Parathyroid adenoma (tissue), 2 donors: ENCODE data around the gene CCNB2.
"Not testable (repeated sequence)": the region's sequence is repeated elsewhere in the genome, so short reads cannot be mapped to it uniquely, and the experiment has no call there.

Experiments
- H2AFZ ChIP-seq: fragments of 300-600 bp; sonication (generic); one replicate; pipeline ENCODE4 v1.7.0; 2017; ENCODE audit warnings: antibody characterized with exemption, mild to moderate bottlenecking
- H3K27ac ChIP-seq: fragments of 300-600 bp; sonication (generic); one replicate; pipeline ENCODE4 v1.7.0; 2017
- H3K27me3 ChIP-seq: fragments of 300-600 bp; sonication (generic); one replicate; pipeline ENCODE4 v1.7.0; 2017; ENCODE audit warnings: low read length; ENCODE audit not compliant: control insufficient read depth, insufficient read depth
- H3K36me3 ChIP-seq: fragments of 300-600 bp; sonication (generic); one replicate; pipeline ENCODE4 v1.7.0; 2017; ENCODE audit warnings: low read length; ENCODE audit not compliant: control insufficient read depth, insufficient read depth
- H3K4me1 ChIP-seq: fragments of 300-600 bp; sonication (generic); one replicate; pipeline ENCODE4 v1.7.0; 2017; ENCODE audit warnings: control low read depth
- H3K4me2 ChIP-seq: fragments of 300-600 bp; sonication (generic); one replicate; pipeline ENCODE4 v1.7.0; 2017; ENCODE audit warnings: low read length
- H3K4me3 ChIP-seq: fragments of 300-600 bp; sonication (generic); one replicate; pipeline ENCODE4 v1.7.0; 2017; ENCODE audit warnings: low read depth, low read length
- H3K79me2 ChIP-seq: fragments of 300-600 bp; sonication (generic); one replicate; pipeline ENCODE4 v1.7.0; 2017; ENCODE audit warnings: control low read depth
- H3K9ac ChIP-seq: fragments of 300-600 bp; sonication (generic); one replicate; pipeline ENCODE4 v1.7.0; 2017; ENCODE audit warnings: mild to moderate bottlenecking
- H3K9me3 ChIP-seq: fragments of 300-600 bp; sonication (generic); one replicate; pipeline ENCODE4 v1.7.0; 2017; ENCODE audit warnings: low read length; ENCODE audit not compliant: control insufficient read depth
- TF ChIP-seq, protein P1 (sequence below): fragments of 300-600 bp; sonication (generic); IDR thresholded peaks from one replicate; pipeline ENCODE4 v1.7.0; 2017; ENCODE audit warnings: antibody characterized with exemption, mild to moderate bottlenecking
- donor health status: primary hyperparathyroidism.

CCNB2 gene

DNA sequence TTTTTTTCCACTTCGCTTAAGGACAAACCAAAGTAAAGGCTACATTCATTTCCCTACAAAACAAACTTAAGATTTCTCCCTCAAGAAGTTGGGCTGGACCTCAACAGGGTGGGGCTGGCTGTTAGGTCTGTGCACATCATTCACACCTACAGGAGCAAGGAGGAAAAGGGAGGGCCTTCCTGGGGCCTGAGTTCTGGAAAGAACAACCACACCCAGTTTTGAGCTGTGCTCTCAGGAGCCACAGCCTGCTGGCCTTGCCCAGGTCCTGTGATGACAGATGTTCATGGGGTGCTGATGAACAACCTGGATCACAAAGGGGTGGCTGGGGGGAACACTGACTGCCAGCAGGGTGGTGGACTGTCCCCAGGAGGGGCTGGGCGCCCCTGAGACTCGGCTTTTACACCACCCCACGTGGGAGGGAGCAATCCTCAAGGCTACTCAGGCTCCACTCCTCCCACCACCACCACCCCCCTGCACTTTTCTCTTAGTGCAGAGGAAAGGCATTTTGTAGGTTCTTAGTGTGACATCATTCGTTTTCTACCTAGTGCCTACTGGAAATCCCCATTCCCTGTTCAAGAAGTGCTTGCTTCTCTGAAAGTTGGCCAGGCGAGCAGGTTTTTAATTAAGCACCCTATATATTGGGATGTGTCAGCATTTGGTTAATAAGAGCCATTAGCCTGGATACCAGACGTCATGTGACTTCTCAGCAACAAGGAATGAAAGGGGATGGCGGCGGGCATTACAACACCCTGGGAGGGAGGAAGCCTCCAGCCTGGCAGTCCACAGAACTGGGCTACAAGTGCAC lies 35.7 kb downstream of the CCNB2 start:
- TF ChIP-seq, protein P1, sequence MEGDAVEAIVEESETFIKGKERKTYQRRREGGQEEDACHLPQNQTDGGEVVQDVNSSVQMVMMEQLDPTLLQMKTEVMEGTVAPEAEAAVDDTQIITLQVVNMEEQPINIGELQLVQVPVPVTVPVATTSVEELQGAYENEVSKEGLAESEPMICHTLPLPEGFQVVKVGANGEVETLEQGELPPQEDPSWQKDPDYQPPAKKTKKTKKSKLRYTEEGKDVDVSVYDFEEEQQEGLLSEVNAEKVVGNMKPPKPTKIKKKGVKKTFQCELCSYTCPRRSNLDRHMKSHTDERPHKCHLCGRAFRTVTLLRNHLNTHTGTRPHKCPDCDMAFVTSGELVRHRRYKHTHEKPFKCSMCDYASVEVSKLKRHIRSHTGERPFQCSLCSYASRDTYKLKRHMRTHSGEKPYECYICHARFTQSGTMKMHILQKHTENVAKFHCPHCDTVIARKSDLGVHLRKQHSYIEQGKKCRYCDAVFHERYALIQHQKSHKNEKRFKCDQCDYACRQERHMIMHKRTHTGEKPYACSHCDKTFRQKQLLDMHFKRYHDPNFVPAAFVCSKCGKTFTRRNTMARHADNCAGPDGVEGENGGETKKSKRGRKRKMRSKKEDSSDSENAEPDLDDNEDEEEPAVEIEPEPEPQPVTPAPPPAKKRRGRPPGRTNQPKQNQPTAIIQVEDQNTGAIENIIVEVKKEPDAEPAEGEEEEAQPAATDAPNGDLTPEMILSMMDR: no peak
- no peak overlapping the region for H3K9ac ChIP-seq
- H3K4me2 ChIP-seq: no peak overlapping the region
- H3K27ac ChIP-seq: no peak overlapping the region
- no peaks in the 10 kb centered on the region for H3K9me3 ChIP-seq
- no peak overlapping the region for H3K4me3 ChIP-seq
- no peak overlapping the region for H2AFZ ChIP-seq
- H3K4me1 ChIP-seq: no peaks in the 10 kb centered on the region
- H3K36me3 ChIP-seq: no peaks in the 10 kb centered on the region
- no peaks in the 10 kb centered on the region for H3K79me2 ChIP-seq
- no peaks in the 10 kb centered on the region for H3K27me3 ChIP-seq

DNA sequence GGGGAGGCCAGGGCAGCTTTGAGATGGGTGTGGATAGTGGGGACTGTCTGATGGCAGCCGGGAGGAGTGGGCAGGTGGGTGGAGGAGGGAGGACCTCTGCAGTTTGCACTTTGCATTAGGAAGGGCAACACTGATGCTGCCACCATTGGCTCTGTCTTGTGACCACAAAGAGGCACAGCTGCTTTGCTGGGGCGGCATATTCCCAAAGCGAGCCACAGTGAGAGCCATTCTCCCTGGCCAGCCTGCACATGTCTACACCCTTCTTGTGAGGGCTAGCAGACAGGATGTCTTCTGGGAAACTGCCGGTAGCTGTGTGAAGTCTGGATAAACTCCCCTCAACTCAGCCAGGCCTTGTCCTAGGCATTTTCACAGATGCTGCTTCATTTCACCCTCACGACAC lies 38.3 kb downstream of the CCNB2 start:
- no peaks in the 10 kb centered on the region for H3K4me1 ChIP-seq
- TF ChIP-seq, protein P1: no peak
- no peak overlapping the region for H2AFZ ChIP-seq
- no peak overlapping the region for H3K9ac ChIP-seq
- H3K79me2 ChIP-seq: no peaks in the 10 kb centered on the region
- no peak overlapping the region for H3K27ac ChIP-seq
- no peaks in the 10 kb centered on the region for H3K36me3 ChIP-seq
- H3K27me3 ChIP-seq: no peaks in the 10 kb centered on the region
- H3K9me3 ChIP-seq: no peaks in the 10 kb centered on the region
- no peak overlapping the region for H3K4me2 ChIP-seq
- H3K4me3 ChIP-seq: no peak overlapping the region

DNA sequence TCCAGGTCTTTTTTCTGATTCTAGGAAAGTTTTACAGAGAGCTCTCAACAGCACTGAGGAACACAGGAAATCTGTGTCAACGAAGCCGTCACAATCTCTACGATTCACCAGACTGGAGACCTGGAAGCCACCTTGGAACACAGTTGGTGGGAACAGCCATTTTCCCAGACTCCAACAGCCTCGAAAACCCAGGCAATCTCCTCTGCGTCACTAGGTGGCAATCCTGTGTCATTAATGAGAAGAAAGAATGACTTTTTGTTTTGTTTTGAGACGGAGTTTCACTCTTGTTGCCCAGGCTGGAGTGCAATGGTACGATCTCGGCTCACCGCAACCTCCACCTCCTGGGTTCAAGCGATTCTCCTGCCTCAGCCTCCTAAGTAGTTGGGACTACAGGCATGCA lies 39.6 kb downstream of the CCNB2 start:
- H3K4me3 ChIP-seq, H3K36me3 ChIP-seq, H3K9me3 ChIP-seq, H3K79me2 ChIP-seq, H2AFZ ChIP-seq, H3K4me2 ChIP-seq, H3K9ac ChIP-seq, H3K27me3 ChIP-seq, H3K4me1 ChIP-seq, H3K27ac ChIP-seq: not testable (repeated sequence)

DNA sequence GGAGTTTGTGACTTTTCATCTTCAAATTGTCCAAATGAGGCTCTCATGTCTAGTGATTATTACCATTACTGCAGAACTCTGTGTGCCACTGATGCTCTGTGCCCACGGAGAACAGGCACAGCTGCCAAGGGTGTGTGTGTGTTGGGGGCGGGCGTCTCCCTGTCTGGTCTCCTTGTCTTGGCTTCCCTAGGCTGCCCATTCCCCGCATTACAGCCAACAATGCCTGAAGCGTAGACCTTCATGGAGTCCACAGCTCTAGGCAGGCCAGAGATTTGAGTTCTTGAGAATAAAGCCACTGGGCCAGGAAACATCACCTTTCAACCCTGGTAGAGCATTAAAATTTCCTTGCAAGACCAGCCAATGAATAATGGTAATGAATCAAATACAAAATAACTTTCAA lies 42.7 kb downstream of the CCNB2 start:
- Histone ChIP-seq H3K4me3 (no peak overlapping the region), H3K9ac (no peak overlapping the region), H3K4me2 (no peak overlapping the region), H3K27ac (no peak overlapping the region), H3K79me2 (no peaks in the 10 kb centered on the region), H3K9me3 (no peaks in the 10 kb centered on the region), H3K27me3 (no peaks in the 10 kb centered on the region), H2AFZ (no peak overlapping the region), H3K4me1 (no peaks in the 10 kb centered on the region), H3K36me3 (no peaks in the 10 kb centered on the region)
- TF ChIP-seq, protein P1: no peak

DNA sequence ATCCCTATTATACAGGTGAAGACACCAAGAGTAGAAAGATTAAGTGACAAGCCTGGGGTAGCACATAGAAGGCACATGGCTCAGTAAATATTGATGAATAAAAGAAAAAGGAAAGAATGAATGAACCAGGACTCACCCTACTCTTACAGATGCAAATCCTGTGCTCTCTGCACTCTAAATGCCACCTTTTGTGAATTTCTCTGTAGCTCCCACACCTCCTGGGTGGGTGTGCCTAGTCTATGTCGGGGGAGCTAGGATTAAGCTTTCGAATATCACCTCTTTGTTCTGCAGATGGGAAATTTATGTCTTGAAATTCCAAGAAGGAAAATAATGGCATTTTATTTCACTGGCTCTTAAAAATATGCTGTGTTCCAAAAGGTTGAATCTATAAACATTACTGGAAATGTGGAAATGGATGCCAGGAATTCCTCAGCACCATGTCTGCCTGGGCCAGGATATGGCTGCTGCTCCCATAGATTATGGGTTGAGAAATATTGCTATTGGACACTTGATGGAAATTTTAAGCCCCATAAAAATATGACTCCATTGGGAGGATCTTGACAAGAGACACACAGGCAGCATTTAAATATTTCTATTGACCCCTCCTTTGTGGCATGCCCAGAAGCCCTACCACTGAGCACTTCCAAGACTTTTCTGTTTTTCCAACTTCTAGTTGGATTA lies 43.3 kb downstream of the CCNB2 start:
- Histone ChIP-seq H2AFZ (no peak overlapping the region), H3K27me3 (no peaks in the 10 kb centered on the region), H3K27ac (no peak overlapping the region), H3K4me2 (no peak overlapping the region), H3K9ac (no peak overlapping the region), H3K4me3 (no peak overlapping the region), H3K9me3 (no peaks in the 10 kb centered on the region), H3K36me3 (no peaks in the 10 kb centered on the region), H3K79me2 (no peaks in the 10 kb centered on the region), H3K4me1 (no peaks in the 10 kb centered on the region)
- TF ChIP-seq, protein P1: no peak
